ENCODE data around the gene PFKP. TPM values are rescaled to one million over a fixed set of nuclear protein-coding genes. Genes with fewer than 3 reads are reported as not detected.
"Not testable (repeated sequence)": the region's sequence is repeated elsewhere in the genome, so short reads cannot be mapped to it uniquely, and the experiment has no call there.

PFKP gene
- total RNA-seq, 1 experiment from 2014 or later: 971 TPM

- no peak for DNase-seq (ENCODE audit: low read depth)
- in situ Hi-C loops (cut with HindIII; ENCODE audit: low pct_unique_long_range_greater_than_20kb, low sequenced_read_pairs): no loop called here
These were observed 95.2 kb downstream of the PFKP start for GRCh38 chr10:3162533-3162932.

- no peak for DNase-seq (ENCODE audit: low read depth)
- in situ Hi-C loops (cut with HindIII; ENCODE audit: low pct_unique_long_range_greater_than_20kb, low sequenced_read_pairs): no loop called here
These were observed 96.5 kb downstream of the PFKP start for GRCh38 chr10:3163879-3164278.

- in situ Hi-C loops (cut with HindIII; ENCODE audit: low pct_unique_long_range_greater_than_20kb, low sequenced_read_pairs): no loop called here
- DNase-seq (ENCODE audit: low read depth): no peak
These were observed 97.8 kb downstream of the PFKP start for GRCh38 chr10:3165196-3165595.

- DNase-seq (ENCODE audit: low read depth): no peak
- in situ Hi-C loops (cut with HindIII; ENCODE audit: low pct_unique_long_range_greater_than_20kb, low sequenced_read_pairs): no loop called here
These were observed 99.3 kb downstream of the PFKP start for GRCh38 chr10:3166496-3167290.

- in situ Hi-C loops (cut with HindIII; ENCODE audit: low pct_unique_long_range_greater_than_20kb, low sequenced_read_pairs): no loop called here
- no peak for DNase-seq (ENCODE audit: low read depth)
These were observed 100.4 kb downstream of the PFKP start for GRCh38 chr10:3167611-3168330.

GRCh38 chr10:3169271-3169670 lies 101.9 kb downstream of the PFKP start:
- DNase-seq (ENCODE audit: low read depth): no peak
- in situ Hi-C loops (cut with HindIII; ENCODE audit: low pct_unique_long_range_greater_than_20kb, low sequenced_read_pairs): no loop called here

- no peak for DNase-seq (ENCODE audit: low read depth)
- in situ Hi-C loops (cut with HindIII; ENCODE audit: low pct_unique_long_range_greater_than_20kb, low sequenced_read_pairs): no loop called here
These were observed 102.3 kb downstream of the PFKP start for GRCh38 chr10:3169673-3170072.

GRCh38 chr10:3171488-3171887 lies 104.1 kb downstream of the PFKP start:
- DNase-seq (ENCODE audit: low read depth); in situ Hi-C loops (cut with HindIII; ENCODE audit: low pct_unique_long_range_greater_than_20kb, low sequenced_read_pairs): not testable (repeated sequence)

GRCh38 chr10:3172081-3172445 lies 104.7 kb downstream of the PFKP start:
- in situ Hi-C loops (cut with HindIII; ENCODE audit: low pct_unique_long_range_greater_than_20kb, low sequenced_read_pairs): no loop called here
- DNase-seq (ENCODE audit: low read depth): peak; percentile 82

GRCh38 chr10:3172446-3173170 lies 105.3 kb downstream of the PFKP start, which contains the start of gene PITRM1:
Gene PITRM1, minus strand, starts transcription at chr10:3172782. Its CDS starts 10 bp downstream, at chr10:3172772.
- DNase-seq (ENCODE audit: low read depth): peak; percentile 99
- in situ Hi-C loops (cut with HindIII; ENCODE audit: low pct_unique_long_range_greater_than_20kb, low sequenced_read_pairs): no loop called here

- peak; percentile 97 for DNase-seq (ENCODE audit: low read depth)
- in situ Hi-C loops (cut with HindIII; ENCODE audit: low pct_unique_long_range_greater_than_20kb, low sequenced_read_pairs): no loop called here
These were observed 106.0 kb downstream of the PFKP start for GRCh38 chr10:3173171-3173878.

- in situ Hi-C loops (cut with HindIII; ENCODE audit: low pct_unique_long_range_greater_than_20kb, low sequenced_read_pairs): no loop called here
- DNase-seq (ENCODE audit: low read depth): no peak
These were observed 110.7 kb downstream of the PFKP start for GRCh38 chr10:3178042-3178441.

- in situ Hi-C loops (cut with HindIII; ENCODE audit: low pct_unique_long_range_greater_than_20kb, low sequenced_read_pairs): no loop called here
These were observed 111.8 kb downstream of the PFKP start for GRCh38 chr10:3179174-3179573.

GRCh38 chr10:3180355-3181025 lies 113.1 kb downstream of the PFKP start:
- DNase-seq (ENCODE audit: low read depth): no peak
- in situ Hi-C loops (cut with HindIII; ENCODE audit: low pct_unique_long_range_greater_than_20kb, low sequenced_read_pairs): no loop called here

More at GRCh38 chr10:3179174-3179573, 111.8 kb downstream of the PFKP start:
- DNase-seq (ENCODE audit: low read depth): no peak

GRCh38 chr10:3185386-3185785 lies 118.0 kb downstream of the PFKP start:
- in situ Hi-C loops (cut with HindIII; ENCODE audit: low pct_unique_long_range_greater_than_20kb, low sequenced_read_pairs): no loop called here
- no peak for DNase-seq (ENCODE audit: low read depth)

GRCh38 chr10:3186368-3186767 lies 119.0 kb downstream of the PFKP start:
- DNase-seq (ENCODE audit: low read depth): no peak
- in situ Hi-C loops (cut with HindIII; ENCODE audit: low pct_unique_long_range_greater_than_20kb, low sequenced_read_pairs): no loop called here
